ENCODE results near the gene CDK16.

GRCh38 chrX:47272013-47272408, 53.5 kb downstream of the CDK16 start:
- TF ChIP-seq CTCF (IDR thresholded peaks at IDR 0.05): no peak
- no peak for TF ChIP-seq POLR2A (IDR thresholded peaks at IDR 0.05)
